ENCODE results near the gene VSIG8. TPM values are rescaled to one million over a fixed set of nuclear protein-coding genes. Genes with fewer than 3 reads are reported as not detected.

Gene VSIG8
- total and polyA plus RNA-seq, 2 donors (not counting 3 experiments of a cell fraction or from before 2014, with no cell fraction given), result not detected

GRCh38 chr1:159870704-159871103 lies 8.2 kb upstream of the VSIG8 start:
- Histone ChIP-seq H3K4me2 (ENCODE audit: insufficient read depth, low read length) (no peak overlapping the region), H3K36me3 (ENCODE audit: control insufficient read depth in 2 of 2, extremely low read depth in 1 of 2, insufficient read depth in 2 of 2, low read length in 2 of 2) (no peaks in the 10 kb centered on the region), H4K20me1 (replicated peaks; ENCODE audit: control insufficient read depth, extremely low read depth, insufficient read depth, low read length) (no peaks in the 10 kb centered on the region), H3K27ac (ENCODE audit: insufficient read depth, low read depth, low read length) (no peak overlapping the region), H2AFZ (ENCODE audit: low read depth, low read length) (no peak overlapping the region), H3K4me1 (ENCODE audit: control insufficient read depth, extremely low read depth, insufficient read depth, low read length) (no peaks in the 10 kb centered on the region), H3K4me3 (replicated peaks in 1 of 3; ENCODE audit: insufficient read depth in 1 of 3, low read depth in 1 of 3, low read length in 3 of 3) (no peak overlapping the region), H3K9me1 (replicated peaks; ENCODE audit: control insufficient read depth, extremely low read depth, insufficient read depth, low read length) (no peaks in the 10 kb centered on the region), H3K79me2 (ENCODE audit: control insufficient read depth, insufficient read depth, low read length) (no peaks in the 10 kb centered on the region), H3K27me3 (ENCODE audit: control insufficient read depth in 2 of 2, insufficient read depth in 2 of 2, low read length in 2 of 2) (no peaks in the 10 kb centered on the region), H3K9me3 (replicated peaks; ENCODE audit: control insufficient read depth, insufficient read depth, low read length) (no peaks in the 10 kb centered on the region), H3K9ac (replicated peaks; ENCODE audit: extremely low read depth, insufficient read depth, low read length) (no peak overlapping the region)
- dilution Hi-C loops (cut with MboI; ENCODE audit: extremely low pct_ligation_motif_present, low sequenced_read_pairs) (no loop called here), intact Hi-C loops (cut with micrococcal nuclease) (no loop called here)
- POLR2A ChIA-PET, result no interaction called here
- FAIRE-seq, result no peak
- no peak for TF ChIP-seq POLR2A (IDR thresholded peaks at IDR 0.05; ENCODE audit: low read depth, low read length)
- TF ChIP-seq POLR2AphosphoS5 (IDR thresholded peaks at IDR 0.05; ENCODE audit: insufficient read depth, low read depth, low read length), result no peak
- TF ChIP-seq CTCF (IDR thresholded peaks at IDR 0.05; ENCODE audit: extremely low read depth in 1 of 2, insufficient read depth in 1 of 2, low read depth in 1 of 2, low read length in 2 of 2), result no peak
- no peak for TF ChIP-seq MAX (IDR thresholded peaks at IDR 0.05; ENCODE audit: insufficient read depth, insufficient read length)
- no peak for TF ChIP-seq MYC (IDR thresholded peaks at IDR 0.05; ENCODE audit: low read depth, low read length)
- no peak for TF ChIP-seq JUN (IDR thresholded peaks at IDR 0.05; ENCODE audit: borderline replicate concordance, insufficient read depth, insufficient read length, low read depth)
- TF ChIP-seq EZH2 (IDR thresholded peaks at IDR 0.05; ENCODE audit: borderline replicate concordance, low read depth, low read length, severe bottlenecking), result no peak
- BruUV-seq (replicated peaks), result no TSS peak
- no peak for DNase-seq (ENCODE audit: low read depth, low spot score)
- CTCF ChIA-PET, result interaction anchor here (1.3 kb wide), 1 partner anchor 29 kb away, joined by 3 read pairs; no protein-coding TSS in a partner anchor
